WTC11 (cell line): Measurements from ENCODE around the gene CATSPER1. TPM values are rescaled to one million over a fixed set of nuclear protein-coding genes. Genes with fewer than 3 reads are reported as not detected.

ENCODE experiments used
- ATAC-seq: fragments of 200-7000 bp; cut with Tn5 transposase; 2 replicates; pipeline ENCODE4 v1.10.0; 2021; ENCODE audit warnings: mild to moderate bottlenecking, moderate library complexity
- CTCF ChIA-PET: fragments of 300-600 bp; sonication (Branson Sonifier 250); formaldehyde crosslinking; loops from one replicate; lab custom pipeline; 2021; ENCODE audit warnings: antibody characterized with exemption; lab: Charles Lee
- POLR2A ChIA-PET: fragments of 350-600 bp; sonication (Branson Sonifier 250); formaldehyde crosslinking; loops from one replicate; lab custom pipeline; 2021; ENCODE audit warnings: antibody characterized with exemption; lab: Charles Lee
- DNase-seq: peaks from one replicate; pipeline ENCODE4 v3.0.0; 2021; ENCODE audit warnings: low spot score
- H3K27ac Mint-ChIP-seq: 2 replicates; pipeline ENCODE4 v1.8.0; 2021; ENCODE audit warnings: mixed read lengths
- H3K27me3 Mint-ChIP-seq: 2 replicates; pipeline ENCODE4 v1.8.0; 2021; ENCODE audit warnings: low read depth, mild to moderate bottlenecking, moderate library complexity, mixed read lengths
- H3K36me3 Mint-ChIP-seq: 2 replicates; pipeline ENCODE4 v1.8.0; 2021; ENCODE audit warnings: mixed read lengths
- H3K4me1 Mint-ChIP-seq: 2 replicates; pipeline ENCODE4 v1.8.0; 2022; ENCODE audit warnings: mixed read lengths
- H3K4me3 Mint-ChIP-seq: 2 replicates; pipeline ENCODE4 v1.8.0; 2021; ENCODE audit warnings: mild to moderate bottlenecking, moderate library complexity, mixed read lengths
- H3K9me3 Mint-ChIP-seq: 2 replicates; pipeline ENCODE4 v1.8.0; 2021; ENCODE audit warnings: mixed read lengths
- ATF1 ChIP-seq: sonication (generic); formaldehyde crosslinking; IDR thresholded peaks from 2 replicates; pipeline ENCODE4 v1.8.1; 2023; ENCODE audit warnings: mild to moderate bottlenecking, moderate library complexity, missing genetic modification reagents
- CREM ChIP-seq: sonication (generic); formaldehyde crosslinking; IDR thresholded peaks from 2 replicates; pipeline ENCODE4 v1.8.1; 2022; ENCODE audit warnings: mild to moderate bottlenecking, missing genetic modification reagents, moderate library complexity
- ERG ChIP-seq: fragments of 250-450 bp; sonication (Bioruptor Pico); IDR thresholded peaks from 2 replicates; pipeline ENCODE4 v1.8.0; 2021; ENCODE audit warnings: mild to moderate bottlenecking
- HMGA2 ChIP-seq: fragments of 250-450 bp; sonication (Bioruptor Pico); IDR thresholded peaks from 2 replicates; pipeline ENCODE4 v1.4.0; 2021; ENCODE audit warnings: mild to moderate bottlenecking, moderate library complexity
- MLX ChIP-seq: sonication (generic); formaldehyde crosslinking; IDR thresholded peaks from 2 replicates; pipeline ENCODE4 v1.8.1; 2023; ENCODE audit warnings: mild to moderate bottlenecking, missing genetic modification reagents, moderate library complexity
- MXD4 ChIP-seq: fragments of 250-450 bp; sonication (Bioruptor Pico); IDR thresholded peaks from 2 replicates; pipeline ENCODE4 v1.8.0; 2021; ENCODE audit warnings: mild to moderate bottlenecking, moderate library complexity, borderline replicate concordance
- OVOL2 ChIP-seq: fragments of 250-450 bp; sonication (Bioruptor Pico); IDR thresholded peaks from 2 replicates; pipeline ENCODE4 v1.9.0; 2021; ENCODE audit warnings: mild to moderate bottlenecking, borderline replicate concordance
- PRRX2 ChIP-seq: fragments of 250-450 bp; sonication (Bioruptor Pico); IDR thresholded peaks from 2 replicates; pipeline ENCODE4 v1.8.0; 2021; ENCODE audit warnings: mild to moderate bottlenecking
- RORB ChIP-seq: fragments of 250-450 bp; sonication (Bioruptor Pico); IDR thresholded peaks from 2 replicates; pipeline ENCODE4 v1.9.0; 2021; ENCODE audit warnings: mild to moderate bottlenecking
- STAT6 ChIP-seq: sonication (generic); formaldehyde crosslinking; conservative IDR thresholded peaks from 2 replicates; pipeline ENCODE4 v1.8.1; 2023; ENCODE audit warnings: mild to moderate bottlenecking, low read depth, missing genetic modification reagents, moderate library complexity
- ZNF138 ChIP-seq: sonication (generic); formaldehyde crosslinking; conservative IDR thresholded peaks from 2 replicates; pipeline ENCODE4 v1.8.1; 2022; ENCODE audit warnings: mild to moderate bottlenecking, moderate library complexity, missing genetic modification reagents
- ZNF317 ChIP-seq: sonication (generic); formaldehyde crosslinking; IDR thresholded peaks from 2 replicates; pipeline ENCODE4 v1.8.1; 2023; ENCODE audit warnings: low read depth, mild to moderate bottlenecking, moderate library complexity, missing genetic modification reagents, borderline replicate concordance
- total RNA-seq: library from RNA; stranded (reverse); gene quantifications from 3 replicates; pipeline ENCODE4 v1.2.3, GENCODE V29; 2021
- TF ChIP-seq, protein P1 (sequence below): sonication (generic); formaldehyde crosslinking; IDR thresholded peaks from 2 replicates; pipeline ENCODE4 v1.8.1; 2022; ENCODE audit warnings: low read depth, mild to moderate bottlenecking, moderate library complexity, missing genetic modification reagents, borderline replicate concordance

Gene CATSPER1
- total RNA-seq, 1 experiment from 2014 or later: not detected

GRCh38 chr11:66037327-66037726, 11.0 kb upstream of the CATSPER1 start:
- POLR2A ChIA-PET: no interaction called here
- H3K27me3 Mint-ChIP-seq: peaks cover 22% of the 10 kb centered on the region

DNA sequence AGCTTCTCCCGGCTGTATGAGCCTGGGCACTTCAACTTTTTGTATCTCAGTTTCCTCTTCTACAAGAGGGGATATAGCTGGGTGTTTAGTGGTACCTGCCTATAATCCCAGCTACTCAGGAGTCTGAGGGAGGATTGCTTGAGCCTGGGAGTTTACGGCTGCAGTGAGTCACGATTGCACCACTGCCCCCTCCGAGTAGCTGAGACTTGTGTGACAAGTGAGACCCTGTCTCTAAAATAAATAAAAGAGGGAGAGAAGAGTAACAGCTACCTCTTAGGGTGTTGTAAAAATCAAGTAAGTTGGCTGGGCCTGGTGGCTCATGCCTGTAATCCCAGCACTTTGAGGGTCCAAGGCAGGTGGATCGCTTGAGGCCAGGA, 10.0 kb upstream of the CATSPER1 start:
- no peak for ATAC-seq
- Mint-ChIP-seq H3K27ac (no peak overlapping the region), H3K4me1 (no peaks in the 10 kb centered on the region), H3K9me3 (peaks cover 19% of the 10 kb centered on the region), H3K36me3 (peaks cover 16% of the 10 kb centered on the region), H3K27me3 (peaks cover 22% of the 10 kb centered on the region), H3K4me3 (no peak overlapping the region)
- ChIA-PET CTCF (interaction anchor here (1.8 to 2.5 kb wide), 2 partner anchors 9 to 14 kb away, joined by 6 to 21 read pairs; no protein-coding TSS in a partner anchor), POLR2A (no interaction called here)
- TF ChIP-seq ZNF317 (CRISPR knock-in tag) (no peak), STAT6 (no peak), MXD4 (CRISPR knock-in tag) (no peak)
- no peak for DNase-seq

More at GRCh38 chr11:66037327-66037726, 11.0 kb upstream of the CATSPER1 start:
- DNase-seq (no peak), ATAC-seq (no peak)
- TF ChIP-seq RORB (CRISPR knock-in tag) (no peak), CREM (CRISPR knock-in tag) (no peak), ATF1 (CRISPR knock-in tag) (no peak), ERG (no peak)
- CTCF ChIA-PET: interaction anchor here (1.5 to 2.5 kb wide), 2 partner anchors 8 to 15 kb away, joined by 6 to 21 read pairs; no protein-coding TSS in a partner anchor
- no peak overlapping the region for H3K27ac Mint-ChIP-seq
- peaks cover 25% of the 10 kb centered on the region for H3K36me3 Mint-ChIP-seq
- H3K4me1 Mint-ChIP-seq: no peaks in the 10 kb centered on the region
- no peak overlapping the region for H3K4me3 Mint-ChIP-seq
- peaks cover 19% of the 10 kb centered on the region for H3K9me3 Mint-ChIP-seq

DNA sequence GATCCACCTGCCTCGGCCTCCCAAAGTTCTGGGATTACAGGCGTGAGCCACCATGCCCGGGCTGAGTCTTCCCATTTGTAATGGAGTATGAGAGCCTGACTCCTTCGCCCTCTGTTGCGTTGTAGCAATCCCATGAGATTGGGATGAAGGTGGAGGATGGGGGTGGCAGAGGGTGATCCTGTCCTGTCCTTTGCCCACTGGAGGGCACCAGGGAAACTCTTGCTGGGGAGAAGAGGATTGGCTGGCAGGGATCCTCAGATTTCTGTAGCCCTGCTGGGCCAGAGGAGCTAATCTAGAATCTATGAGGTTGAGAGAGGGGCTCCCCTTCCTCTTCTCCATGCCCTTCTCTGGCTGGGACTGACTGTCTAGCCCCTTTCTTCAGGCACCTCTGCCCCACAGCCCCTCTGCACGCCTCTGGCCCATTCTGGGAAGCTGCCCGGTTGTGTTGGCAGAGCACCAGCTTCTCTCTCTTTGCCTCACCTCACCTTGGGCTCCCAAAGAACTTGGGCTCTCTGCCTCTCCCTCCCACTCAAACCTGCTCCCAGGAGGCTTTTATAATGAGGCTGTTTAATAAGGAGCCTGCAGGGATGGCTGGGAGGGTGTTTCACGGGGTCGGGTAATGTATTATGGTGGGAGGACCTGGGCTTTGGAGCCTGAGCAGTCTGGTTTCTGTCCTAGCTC, 9.5 kb upstream of the CATSPER1 start:
- DNase-seq: no peak
- ChIA-PET POLR2A (no interaction called here), CTCF (interaction anchor here (1.8 to 2.5 kb wide), 2 partner anchors 9 to 13 kb away, joined by 6 to 21 read pairs; no protein-coding TSS in a partner anchor)
- ATAC-seq: no peak
- Mint-ChIP-seq H3K27ac (no peak overlapping the region), H3K9me3 (peaks cover 19% of the 10 kb centered on the region), H3K4me1 (no peaks in the 10 kb centered on the region), H3K27me3 (peaks cover 22% of the 10 kb centered on the region), H3K36me3 (peaks cover 12% of the 10 kb centered on the region), H3K4me3 (no peak overlapping the region)
- TF ChIP-seq ZNF138 (CRISPR knock-in tag) (no peak), OVOL2 (no peak), MLX (CRISPR knock-in tag) (no peak), PRRX2 (CRISPR knock-in tag) (no peak), HMGA2 (CRISPR knock-in tag) (no peak)
- TF ChIP-seq, protein P1, sequence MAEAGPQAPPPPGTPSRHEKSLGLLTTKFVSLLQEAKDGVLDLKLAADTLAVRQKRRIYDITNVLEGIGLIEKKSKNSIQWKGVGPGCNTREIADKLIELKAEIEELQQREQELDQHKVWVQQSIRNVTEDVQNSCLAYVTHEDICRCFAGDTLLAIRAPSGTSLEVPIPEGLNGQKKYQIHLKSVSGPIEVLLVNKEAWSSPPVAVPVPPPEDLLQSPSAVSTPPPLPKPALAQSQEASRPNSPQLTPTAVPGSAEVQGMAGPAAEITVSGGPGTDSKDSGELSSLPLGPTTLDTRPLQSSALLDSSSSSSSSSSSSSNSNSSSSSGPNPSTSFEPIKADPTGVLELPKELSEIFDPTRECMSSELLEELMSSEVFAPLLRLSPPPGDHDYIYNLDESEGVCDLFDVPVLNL (CRISPR knock-in tag): no peak
